ENCODE measurements around the gene UPP2.

- TF ChIP-seq EP300 (IDR thresholded peaks at IDR 0.05) = no peak
- TF ChIP-seq CTCF (IDR thresholded peaks at IDR 0.05) = no peak
Measured at GRCh38 chr2:158130832-158131473, 29.3 kb downstream of the UPP2 start.
